Measurements from ENCODE around the gene OLAH. TPM values are rescaled to one million over a fixed set of nuclear protein-coding genes. Genes with fewer than 3 reads are reported as not detected.

The OLAH gene
- total RNA-seq, 1 experiment from 2014 or later, result 0.48 TPM

DNA sequence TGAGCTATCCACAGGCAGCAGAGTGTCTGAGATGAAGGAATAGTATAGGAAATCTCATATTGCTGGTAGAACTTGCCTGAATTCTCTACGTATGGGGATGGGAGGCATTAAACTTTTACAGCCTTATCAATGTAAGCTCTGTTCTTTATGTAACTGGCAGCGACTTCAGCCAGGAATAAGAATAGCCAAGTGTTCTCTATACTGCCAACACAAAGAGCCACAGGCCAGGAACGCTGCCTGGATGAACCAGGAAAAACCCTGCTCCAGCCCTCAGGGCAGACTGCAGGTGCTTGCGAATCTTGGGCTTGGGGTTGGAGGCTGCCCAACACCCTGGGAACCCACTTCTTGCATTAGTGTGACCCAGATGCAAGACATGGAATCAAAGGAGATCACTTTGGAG, 6.1 kb upstream of the OLAH start:
- Histone ChIP-seq H3T11ph (ENCODE audit: low read length) (no peak overlapping the region), H3K56ac (ENCODE audit: insufficient read length, low read depth, low read length) (no peak overlapping the region), H4K20me1 (ENCODE audit: control insufficient read depth, insufficient read depth, insufficient read length) (no peaks in the 10 kb centered on the region), H3K9ac (ENCODE audit: extremely low read depth, insufficient read length, low read length) (no peak overlapping the region), H3K27me3 (ENCODE audit: insufficient read depth, low read length) (no peaks in the 10 kb centered on the region), H3K79me2 (ENCODE audit: insufficient read depth, low read length) (no peaks in the 10 kb centered on the region), H3K79me1 (ENCODE audit: insufficient read depth, low read depth, low read length, poor library complexity, severe bottlenecking) (no peaks in the 10 kb centered on the region), H4K91ac (ENCODE audit: insufficient read length, low read depth, low read length) (no peak overlapping the region), H3K9me3 (ENCODE audit: control insufficient read depth, low read depth, low read length) (no peaks in the 10 kb centered on the region), H4K8ac (replicated peaks; ENCODE audit: insufficient read length, low read depth, low read length) (no peak overlapping the region), H3K18ac (ENCODE audit: insufficient read length, low read depth, low read length) (no peak overlapping the region), H2AFZ (ENCODE audit: low read length) (no peak overlapping the region), H3K4me1 (ENCODE audit: insufficient read depth, low read length) (no peaks in the 10 kb centered on the region; the same call in 1 of the 2 replicates), H3K23me2 (ENCODE audit: insufficient read length, low read depth, low read length, poor library complexity, severe bottlenecking) (no peaks in the 10 kb centered on the region), H2BK12ac (ENCODE audit: insufficient read length, low read depth, low read length) (no peak overlapping the region), H3K27ac (ENCODE audit: insufficient read length, low read depth, low read length) (no peak overlapping the region), H4K5ac (ENCODE audit: insufficient read length, low read depth, low read length) (no peak overlapping the region), H3K4ac (ENCODE audit: low read depth, low read length) (no peak overlapping the region), H2BK15ac (ENCODE audit: low read depth, low read length) (no peak overlapping the region), H3K4me2 (ENCODE audit: insufficient read depth, insufficient read length, low read length) (no peak overlapping the region), H3K23ac (ENCODE audit: insufficient read length, low read depth, low read length) (no peak overlapping the region), H2BK120ac (ENCODE audit: low read depth, low read length, poor library complexity, severe bottlenecking) (no peak overlapping the region), H2BK5ac (ENCODE audit: insufficient read length, low read length) (no peak overlapping the region), H2AK5ac (ENCODE audit: insufficient read length, low read length) (no peak overlapping the region), H3K14ac (ENCODE audit: insufficient read depth, low read length) (no peak overlapping the region), H2BK20ac (ENCODE audit: low read depth, low read length, poor library complexity, severe bottlenecking) (no peak overlapping the region)
- H3K27me3 Mint-ChIP-seq (ENCODE audit: low read depth), result no peaks in the 10 kb centered on the region; the same call in 1 of the 2 replicates
- H3K36me3 Mint-ChIP-seq (ENCODE audit: insufficient read depth in 1 of 3, low read depth in 3 of 3), result no peaks in the 10 kb centered on the region; a peak in 2 of 7 replicates
- no peak overlapping the region for H3K4me3 Mint-ChIP-seq
- WGBS (ENCODE audit: extremely low coverage, insufficient read length, low lambda C conversion rate), result no CpG with 5 or more reads among the region's 4 CpGs
- no peak for DNase-seq
- TF ChIP-seq, protein P1, sequence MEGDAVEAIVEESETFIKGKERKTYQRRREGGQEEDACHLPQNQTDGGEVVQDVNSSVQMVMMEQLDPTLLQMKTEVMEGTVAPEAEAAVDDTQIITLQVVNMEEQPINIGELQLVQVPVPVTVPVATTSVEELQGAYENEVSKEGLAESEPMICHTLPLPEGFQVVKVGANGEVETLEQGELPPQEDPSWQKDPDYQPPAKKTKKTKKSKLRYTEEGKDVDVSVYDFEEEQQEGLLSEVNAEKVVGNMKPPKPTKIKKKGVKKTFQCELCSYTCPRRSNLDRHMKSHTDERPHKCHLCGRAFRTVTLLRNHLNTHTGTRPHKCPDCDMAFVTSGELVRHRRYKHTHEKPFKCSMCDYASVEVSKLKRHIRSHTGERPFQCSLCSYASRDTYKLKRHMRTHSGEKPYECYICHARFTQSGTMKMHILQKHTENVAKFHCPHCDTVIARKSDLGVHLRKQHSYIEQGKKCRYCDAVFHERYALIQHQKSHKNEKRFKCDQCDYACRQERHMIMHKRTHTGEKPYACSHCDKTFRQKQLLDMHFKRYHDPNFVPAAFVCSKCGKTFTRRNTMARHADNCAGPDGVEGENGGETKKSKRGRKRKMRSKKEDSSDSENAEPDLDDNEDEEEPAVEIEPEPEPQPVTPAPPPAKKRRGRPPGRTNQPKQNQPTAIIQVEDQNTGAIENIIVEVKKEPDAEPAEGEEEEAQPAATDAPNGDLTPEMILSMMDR (conservative IDR thresholded peaks at IDR 0.05), result no peak
- H3K4me1 Mint-ChIP-seq, result peaks cover 10 to 11% of the 10 kb centered on the region in 2 experiments
- no peak overlapping the region for H3K27ac Mint-ChIP-seq
- H3K9me3 Mint-ChIP-seq, result peaks cover 0 to 3% of the 10 kb centered on the region in 2 experiments; a peak in 2 of 5 replicates
